SK-MEL-5 (cell line): ENCODE measurements around the gene ABCC6. TPM values are rescaled to one million over a fixed set of nuclear protein-coding genes. Genes with fewer than 3 reads are reported as not detected.
"Not testable (repeated sequence)": the region's sequence is repeated elsewhere in the genome, so short reads cannot be mapped to it uniquely, and the experiment has no call there.

Experiments
- DNase-seq: peaks from one replicate; pipeline ENCODE4 v3.0.0-alpha.2; 2016; ENCODE audit warnings: low read depth, low spot score
- in situ Hi-C: cut with HindIII; loops from 2 replicates; pipeline ENCODE4 v1.10.0; 2016; ENCODE audit warnings: low sequenced_read_pairs, high pct_unique_total_duplicates, low pct_unique_long_range_greater_than_20kb
- polyA plus RNA-seq, 2 experiments: library from polyadenylated mRNA; depleted of rRNA; stranded (reverse); fragments of >200 nt; gene quantifications; 2 replicates each; pipeline ENCODE4 v1.2.3, GENCODE V29; 2015
- total RNA-seq: library from RNA; depleted of rRNA; stranded (reverse); fragments of >200 nt; shearing (Covaris generic); gene quantifications from 2 replicates; pipeline ENCODE4 v1.2.3, GENCODE V29; 2014; rRNA removed

Gene ABCC6
- 0.24 TPM in 1 of 2 replicates, not detected in the other for total RNA-seq
- not detected in 2 replicates for polyA plus RNA-seq (2015; cell fraction: cytosol; rRNA removed)
- 0.11 TPM in 1 of 2 replicates, not detected in the other for polyA plus RNA-seq (2015; cell fraction: nucleus; rRNA removed)

DNA sequence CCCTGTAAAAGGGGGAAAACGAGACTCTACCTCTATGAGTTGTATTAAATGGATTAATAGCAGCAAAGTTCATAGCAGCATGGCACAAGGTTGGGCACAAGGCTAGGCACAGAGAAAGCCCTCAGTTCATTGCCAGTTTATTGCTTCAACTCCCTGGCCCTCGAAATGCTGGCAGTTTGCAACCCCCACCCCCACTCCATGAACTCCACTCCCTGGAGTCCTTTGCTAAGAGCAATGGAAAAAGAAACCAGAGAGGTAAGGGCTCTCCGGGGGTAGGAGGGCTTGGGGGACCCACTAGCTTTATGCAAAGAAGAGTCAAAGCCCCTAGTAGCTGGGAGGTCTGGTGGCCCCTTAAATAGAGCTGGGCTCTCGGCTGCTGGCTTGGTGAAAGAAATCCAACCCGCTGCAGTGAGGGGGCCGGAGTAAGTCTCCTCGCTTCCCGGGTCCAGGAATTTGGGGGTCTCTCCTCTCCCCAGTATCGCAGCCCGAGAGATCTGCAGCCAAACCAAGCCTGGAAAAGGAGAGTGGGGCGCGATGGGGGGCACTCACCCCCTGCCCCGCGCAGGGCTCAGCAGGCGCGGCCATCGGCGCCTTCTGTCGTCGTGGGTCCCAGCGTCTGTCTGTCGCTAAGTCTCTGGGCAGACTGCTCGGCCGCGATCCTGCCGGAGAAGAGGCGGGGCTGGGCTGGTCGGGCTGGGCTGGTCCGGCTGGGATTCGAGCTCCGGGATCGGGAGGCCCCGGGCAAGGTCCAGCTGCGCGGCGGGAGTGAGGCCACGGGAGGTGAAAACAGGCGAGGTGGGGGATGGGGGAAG lies at the start of gene ABCC6:
Gene ABCC6 (minus strand): TSS at position 645 of the 812 bp plus-strand sequence. CDS start 60 bp downstream, at position 585.
- in situ Hi-C loops, DNase-seq: not testable (repeated sequence)

DNA sequence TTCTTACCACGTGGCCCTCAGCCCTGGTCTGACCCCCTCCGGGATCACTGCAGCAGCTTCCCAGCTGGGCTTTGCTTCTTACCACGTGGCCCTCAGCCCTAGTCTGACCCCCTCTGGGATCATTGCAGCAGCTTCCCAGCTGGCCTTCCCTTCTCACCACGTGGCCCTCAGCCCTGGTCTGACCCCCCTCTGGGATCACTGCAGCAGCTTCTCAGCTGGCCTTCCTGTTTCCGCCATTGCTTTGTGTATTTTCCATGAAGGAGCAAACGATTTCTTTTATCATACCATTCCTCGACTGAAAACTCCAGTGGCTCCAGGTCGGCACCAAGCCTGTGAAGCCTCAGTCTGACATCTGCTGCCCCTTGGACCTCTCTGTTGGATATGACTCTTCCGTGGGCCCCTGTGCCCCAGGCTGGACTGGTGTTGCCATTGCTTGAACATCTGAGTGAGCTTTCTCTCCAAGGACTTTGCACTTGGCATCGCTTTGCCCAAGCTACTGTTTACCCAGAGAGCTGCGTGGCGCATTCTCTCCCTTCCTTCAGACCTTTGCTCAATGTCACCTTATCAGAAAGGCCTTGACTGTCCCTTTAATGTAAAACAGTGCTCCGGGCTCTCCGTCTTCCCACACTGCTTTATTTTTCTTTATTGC lies 49.4 kb upstream of the ABCC6 start:
- in situ Hi-C loops, DNase-seq: not testable (repeated sequence)

DNA sequence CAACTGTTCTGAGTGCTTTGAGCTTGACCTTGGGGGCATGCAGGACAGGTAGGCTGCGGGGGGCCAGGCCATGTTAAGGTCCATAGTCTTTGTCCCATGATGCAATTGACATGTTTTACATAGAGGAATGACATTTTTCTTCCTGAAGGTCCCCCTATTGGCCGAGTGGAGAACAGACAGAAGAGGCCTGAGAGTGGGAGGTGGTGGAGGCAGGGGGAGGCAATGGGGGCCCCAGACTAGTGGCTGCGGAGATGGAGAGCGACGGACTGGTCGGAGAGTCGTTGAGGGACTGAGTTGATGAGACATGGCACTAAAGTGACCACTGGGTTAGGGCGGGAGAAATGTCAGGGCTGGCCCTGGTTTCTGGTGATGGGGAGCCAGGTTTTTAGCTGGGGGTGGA lies 48.4 kb upstream of the ABCC6 start:
- in situ Hi-C loops, DNase-seq: not testable (repeated sequence)

DNA sequence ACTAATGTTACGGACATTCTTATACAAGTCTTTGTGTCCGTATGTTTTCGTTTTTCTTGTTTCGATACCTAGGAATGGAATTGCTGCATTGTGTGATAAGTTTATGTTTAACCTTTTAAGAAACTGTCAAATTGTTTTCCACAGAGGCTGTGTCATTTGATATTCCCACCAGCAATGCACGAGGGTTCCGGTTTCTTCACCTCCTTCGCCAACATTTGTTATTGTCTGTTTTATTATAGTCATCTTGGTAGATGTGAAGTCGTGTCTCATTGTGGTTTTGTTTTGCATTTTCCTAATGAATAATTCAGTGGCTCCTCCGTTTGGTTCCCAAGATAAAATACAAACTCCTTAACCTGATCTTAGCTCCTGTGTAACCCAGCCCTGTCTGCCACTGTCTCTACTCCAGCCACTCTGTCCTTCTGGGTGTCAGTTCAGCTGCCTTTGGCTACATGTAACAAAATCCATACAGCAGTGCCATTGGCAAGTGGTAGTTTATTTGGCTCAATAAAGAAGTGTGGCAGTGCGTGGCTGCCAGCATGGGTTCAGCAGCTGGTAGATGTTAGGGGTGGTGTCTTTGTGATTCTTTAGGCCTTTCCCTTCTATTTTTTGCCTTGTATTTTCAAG lies 45.0 kb upstream of the ABCC6 start:
- DNase-seq, in situ Hi-C loops: not testable (repeated sequence)

DNA sequence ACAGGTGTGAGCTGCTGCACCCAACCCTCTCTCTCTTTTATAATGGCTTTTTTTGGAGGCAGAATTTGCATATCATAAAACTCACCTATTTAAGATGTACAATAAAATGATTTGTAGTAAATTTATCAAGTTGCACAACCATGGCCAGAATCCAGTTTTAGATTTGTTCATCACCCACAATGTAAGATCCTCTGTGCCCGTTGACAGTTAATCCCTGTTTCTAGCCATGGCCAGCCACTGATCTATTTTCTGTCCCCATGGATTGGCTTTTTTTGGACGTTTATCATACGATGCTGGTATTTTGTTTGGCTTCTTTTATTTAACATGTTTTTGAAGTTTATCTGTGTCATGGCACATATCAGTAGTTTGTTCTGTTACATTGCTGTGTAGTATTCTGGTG lies 44.4 kb upstream of the ABCC6 start:
- in situ Hi-C loops, DNase-seq: not testable (repeated sequence)

DNA sequence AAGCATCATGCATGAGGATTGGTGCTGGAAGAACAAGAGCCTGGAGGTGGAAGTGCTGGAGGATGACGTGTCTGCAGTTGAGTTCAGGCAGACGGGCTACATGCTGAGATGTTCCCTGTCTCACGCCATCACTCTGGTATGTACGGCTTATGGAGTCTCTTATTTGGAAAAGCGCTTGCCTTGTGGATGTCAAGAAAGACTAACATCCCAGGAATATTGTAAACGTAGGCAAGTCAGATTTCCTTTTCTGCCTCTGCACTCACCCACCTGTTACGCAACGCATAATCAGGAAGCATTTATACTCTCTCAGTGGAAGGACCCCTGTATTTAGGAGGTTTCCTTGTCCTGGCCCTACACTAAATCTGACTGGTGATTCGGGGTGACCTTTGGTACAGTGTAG lies 41.8 kb upstream of the ABCC6 start:
- in situ Hi-C loops, DNase-seq: not testable (repeated sequence)

DNA sequence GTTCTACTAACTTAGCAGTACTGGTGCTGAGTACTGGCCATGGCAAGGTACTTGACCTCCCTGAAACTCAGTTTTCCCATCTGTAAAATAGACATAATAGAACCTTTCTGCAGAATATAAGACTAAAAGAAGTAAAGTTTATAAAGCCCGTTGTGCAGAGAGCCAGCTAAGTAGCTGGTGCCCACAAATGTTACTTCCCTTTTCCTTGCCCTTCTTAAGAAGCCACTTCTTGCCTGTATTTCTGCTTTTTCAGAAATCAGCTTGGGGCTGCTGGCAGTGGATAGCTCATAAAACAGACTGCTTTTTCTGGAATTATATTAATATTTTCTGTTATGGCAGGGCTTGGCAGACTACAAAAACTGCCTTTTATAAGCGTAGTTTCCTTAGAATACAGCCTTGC lies 40.7 kb upstream of the ABCC6 start:
- in situ Hi-C loops, DNase-seq: not testable (repeated sequence)

DNA sequence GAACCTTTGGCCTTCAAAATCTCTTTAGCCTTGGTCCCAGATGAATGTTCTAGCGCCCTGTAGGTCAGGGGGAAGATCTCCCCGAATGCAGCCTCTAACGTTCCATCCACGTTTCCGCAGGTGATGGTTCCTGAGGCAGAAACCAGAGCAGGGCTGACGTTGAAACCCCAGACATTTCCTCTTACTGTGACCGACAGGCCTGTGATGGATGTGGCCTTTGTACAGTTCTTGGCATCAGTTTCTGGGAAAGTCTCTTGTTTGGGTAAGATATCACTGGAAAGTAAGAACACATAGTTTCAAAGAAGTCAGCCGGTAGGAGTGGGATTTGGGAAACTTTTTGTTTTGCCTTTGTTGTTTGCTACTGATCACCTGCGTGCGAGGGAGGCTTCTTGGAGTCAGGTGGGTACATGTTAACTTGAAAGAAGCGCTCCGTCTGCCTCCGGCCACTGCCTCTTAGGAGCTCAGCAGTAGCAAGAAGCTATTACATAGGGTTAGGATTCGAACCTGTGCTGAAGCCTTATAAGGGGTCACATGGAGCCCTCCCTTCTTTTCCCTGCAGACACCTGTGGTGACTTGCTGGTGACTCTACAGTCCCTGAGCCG lies 39.8 kb upstream of the ABCC6 start:
- DNase-seq, in situ Hi-C loops: not testable (repeated sequence)

DNA sequence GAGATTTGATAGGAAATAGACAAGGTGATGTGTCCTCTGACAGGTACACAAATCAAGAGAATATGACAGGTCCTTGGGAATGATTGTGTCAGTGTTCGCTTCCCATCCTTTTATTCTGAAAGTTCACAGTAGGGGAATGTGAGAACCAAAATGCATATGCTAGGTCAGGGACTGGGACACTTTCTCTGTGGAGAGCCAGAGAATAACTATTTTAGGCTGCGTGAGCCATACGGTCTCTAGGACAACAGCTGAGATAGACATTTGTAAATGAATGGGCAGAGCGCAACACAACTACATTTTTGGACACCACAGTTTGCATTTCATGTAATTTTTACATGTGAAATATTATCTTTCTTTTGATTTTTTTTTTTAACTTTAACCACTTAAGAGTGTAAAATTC lies 36.7 kb upstream of the ABCC6 start:
- DNase-seq, in situ Hi-C loops: not testable (repeated sequence)

DNA sequence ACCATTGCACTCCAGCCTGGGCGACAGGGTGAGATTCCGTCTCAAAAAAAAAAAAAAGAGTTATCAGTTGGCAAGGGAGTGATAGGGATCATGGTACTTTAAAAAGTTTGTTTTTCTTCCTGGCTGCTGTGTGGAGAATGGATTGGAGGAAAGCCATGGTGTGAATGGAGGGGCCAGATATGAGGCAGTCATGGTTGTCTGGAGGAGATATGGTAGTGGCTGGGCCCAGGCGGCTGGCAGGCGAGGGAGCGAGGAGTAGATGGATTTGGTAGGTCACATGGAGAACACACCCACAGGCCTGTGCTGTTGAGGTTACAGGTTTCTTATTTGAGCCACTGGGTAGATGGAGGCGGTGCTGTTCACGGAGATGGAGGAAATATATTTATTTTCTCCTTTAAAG lies 35.5 kb upstream of the ABCC6 start:
- in situ Hi-C loops, DNase-seq: not testable (repeated sequence)

DNA sequence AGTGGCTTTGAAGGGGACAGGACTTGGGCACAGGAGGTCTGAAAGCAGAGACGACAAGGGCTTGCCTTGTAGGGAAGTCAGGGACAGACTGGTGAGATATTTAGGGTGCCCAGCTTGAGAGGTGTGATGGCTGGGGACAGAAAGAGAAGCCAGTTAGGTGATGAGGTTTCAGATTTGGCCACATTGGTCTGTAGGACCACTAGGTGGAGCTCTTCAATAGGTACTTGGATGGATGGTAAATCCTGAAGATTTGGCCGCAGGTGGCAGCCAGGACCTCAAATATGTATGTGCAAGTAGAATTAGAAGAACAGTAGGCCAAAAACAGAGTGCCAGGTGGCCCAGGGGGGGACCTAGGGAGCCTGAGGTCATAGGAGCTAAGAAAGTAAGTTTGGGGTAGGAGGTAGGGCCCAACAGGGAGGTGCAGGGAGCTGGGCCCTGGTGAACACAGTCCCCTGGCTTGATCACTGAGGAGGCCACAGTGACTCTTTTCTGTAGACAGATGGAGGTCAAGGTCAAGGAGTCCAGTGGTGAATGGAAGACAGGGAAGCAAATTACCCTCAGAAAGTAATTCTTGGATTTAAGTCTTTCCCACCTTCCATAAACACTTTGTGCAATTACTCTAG lies 34.1 kb upstream of the ABCC6 start:
- DNase-seq, in situ Hi-C loops: not testable (repeated sequence)

DNA sequence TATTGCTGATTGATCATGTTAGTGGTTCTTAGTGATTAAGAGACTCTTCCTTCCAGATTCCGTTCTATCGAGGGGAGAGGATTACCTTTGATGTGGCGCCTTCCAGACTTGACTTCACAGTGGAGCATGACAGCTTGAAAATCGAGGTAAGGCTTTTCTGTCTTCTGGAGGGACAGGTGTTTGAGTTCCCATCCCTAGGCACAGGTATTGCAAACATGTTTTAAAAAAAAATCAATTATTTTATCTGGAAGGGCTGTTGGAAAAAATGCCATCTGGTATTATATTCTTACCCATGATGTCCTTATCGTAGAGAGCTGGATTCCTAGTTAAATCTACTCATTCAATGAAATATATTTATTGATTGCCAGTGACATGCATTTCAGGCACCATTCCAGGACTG lies 29.1 kb upstream of the ABCC6 start:
- in situ Hi-C loops, DNase-seq: not testable (repeated sequence)

DNA sequence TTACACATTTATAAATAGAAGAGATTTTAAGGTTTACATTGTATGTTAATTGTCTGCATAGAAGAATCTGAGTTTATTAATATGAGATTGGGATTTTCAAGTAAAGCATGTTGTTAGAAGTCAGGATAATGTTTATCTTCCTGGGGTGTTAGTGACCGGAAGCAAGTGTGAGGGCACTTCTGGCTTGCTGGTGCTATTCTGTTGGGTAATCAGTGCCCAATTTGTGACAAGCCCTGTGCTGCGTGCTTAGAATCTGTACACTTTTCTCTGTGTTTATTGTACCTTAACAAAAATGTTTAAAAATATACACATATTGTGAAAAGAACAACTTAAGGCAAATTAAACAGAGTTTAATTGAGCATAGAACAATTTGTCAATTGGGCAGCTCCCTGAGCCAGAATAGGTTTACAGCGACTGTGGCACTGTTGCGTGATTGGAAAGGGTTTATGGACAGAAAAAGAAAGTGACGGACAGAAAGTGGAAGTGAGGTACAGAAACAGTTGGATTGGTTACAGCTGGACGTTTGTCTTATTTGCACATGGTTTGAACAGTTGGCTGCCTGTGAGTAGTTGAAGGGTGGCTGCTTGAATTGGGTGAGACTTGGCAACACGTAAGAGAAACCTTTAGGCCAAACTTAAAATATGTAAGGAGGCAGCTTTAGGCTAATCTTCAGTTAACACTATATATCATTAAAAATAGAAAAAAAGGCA lies 26.5 kb upstream of the ABCC6 start:
- DNase-seq, in situ Hi-C loops: not testable (repeated sequence)

DNA sequence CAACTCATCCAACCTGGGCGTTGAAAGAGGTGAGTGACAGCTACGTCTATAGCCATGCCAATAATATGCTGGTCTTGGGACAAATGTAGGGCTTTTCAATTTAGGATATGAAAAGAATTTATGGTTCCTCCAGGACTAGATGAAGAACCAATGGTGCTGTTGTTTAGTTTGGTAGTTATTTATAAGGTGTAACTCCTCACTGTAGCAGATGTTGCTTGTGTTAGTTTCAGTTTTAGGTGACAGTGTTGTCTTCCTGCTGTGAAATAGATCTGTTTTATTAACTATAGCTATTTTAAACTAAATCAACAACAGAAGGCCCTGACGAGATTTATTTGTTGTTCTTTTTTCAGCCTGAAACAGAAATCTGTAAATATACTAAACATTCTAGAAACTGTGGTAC lies 24.1 kb upstream of the ABCC6 start:
- in situ Hi-C loops, DNase-seq: not testable (repeated sequence)

DNA sequence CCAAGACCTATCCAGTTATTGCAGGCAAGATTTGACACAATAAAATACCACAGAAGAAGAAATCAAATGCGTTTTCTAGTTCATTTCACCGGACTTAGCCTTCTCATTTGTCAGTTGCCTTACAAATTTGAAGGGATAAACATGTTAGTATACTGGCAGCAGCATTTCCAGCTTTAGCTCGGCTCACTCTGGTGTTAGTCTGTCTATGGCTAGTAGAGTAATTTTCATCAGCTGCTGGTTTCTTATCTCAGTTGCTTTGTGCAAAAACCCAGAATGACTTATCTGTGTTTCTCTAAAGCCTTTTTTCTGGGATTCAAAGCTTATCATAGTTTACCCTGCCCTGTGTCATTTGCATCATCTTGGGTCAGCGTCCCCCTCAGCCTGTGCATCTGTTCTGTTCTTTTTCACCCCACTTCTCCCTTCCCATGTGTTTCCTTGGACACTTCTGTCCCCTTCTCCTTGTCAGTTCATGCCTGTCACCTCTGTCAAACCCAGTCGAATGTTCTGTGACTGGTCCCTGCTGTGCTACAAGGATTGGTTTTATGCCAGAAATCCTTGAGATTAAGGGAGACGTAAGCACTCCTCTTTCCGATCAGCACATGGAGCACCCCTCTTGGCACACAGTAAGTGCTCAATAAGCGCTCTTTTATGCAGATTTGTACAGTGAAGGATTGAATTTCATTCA lies 23.4 kb upstream of the ABCC6 start:
- DNase-seq, in situ Hi-C loops: not testable (repeated sequence)

DNA sequence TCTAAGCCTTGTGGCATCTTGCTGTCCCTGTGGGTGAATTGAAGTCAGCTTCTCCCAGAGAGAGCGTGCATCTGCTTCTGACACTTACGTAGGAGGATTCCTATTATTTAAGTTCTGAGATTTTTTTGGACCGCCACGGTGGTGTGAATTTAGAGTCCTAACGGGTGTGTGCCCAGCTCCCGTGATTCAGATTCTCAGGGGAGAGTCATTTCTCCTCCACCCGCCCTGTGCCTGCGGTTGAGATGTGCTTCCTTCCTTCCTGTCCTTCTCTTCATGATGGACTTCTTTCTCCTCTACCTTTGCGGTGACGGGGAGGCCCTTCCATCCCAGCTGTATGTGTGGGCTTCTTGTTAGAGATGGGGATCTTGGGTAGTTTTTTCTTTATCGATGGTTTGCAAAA lies 20.6 kb upstream of the ABCC6 start:
- in situ Hi-C loops, DNase-seq: not testable (repeated sequence)
